Erythroblast (primary cell): ENCODE results near the gene LEPR.
"Not testable (repeated sequence)": the region's sequence is repeated elsewhere in the genome, so short reads cannot be mapped to it uniquely, and the experiment has no call there.

Source experiments
- DNase-seq, 2 experiments: peaks; one replicate each; lab custom pipeline; 2025; lab: John Stamatoyannopoulos, UW
- GATA1 ChIP-seq: IDR thresholded peaks from 2 replicates; pipeline ENCODE4 v1.6.1; 2011; ENCODE audit warnings: low read depth, mild to moderate bottlenecking, control low read depth, low read length, moderate library complexity
- POLR2A ChIP-seq: IDR thresholded peaks from 2 replicates; pipeline ENCODE4 v1.6.1; 2011; ENCODE audit warnings: mild to moderate bottlenecking, low read length

The LEPR gene, protein sequence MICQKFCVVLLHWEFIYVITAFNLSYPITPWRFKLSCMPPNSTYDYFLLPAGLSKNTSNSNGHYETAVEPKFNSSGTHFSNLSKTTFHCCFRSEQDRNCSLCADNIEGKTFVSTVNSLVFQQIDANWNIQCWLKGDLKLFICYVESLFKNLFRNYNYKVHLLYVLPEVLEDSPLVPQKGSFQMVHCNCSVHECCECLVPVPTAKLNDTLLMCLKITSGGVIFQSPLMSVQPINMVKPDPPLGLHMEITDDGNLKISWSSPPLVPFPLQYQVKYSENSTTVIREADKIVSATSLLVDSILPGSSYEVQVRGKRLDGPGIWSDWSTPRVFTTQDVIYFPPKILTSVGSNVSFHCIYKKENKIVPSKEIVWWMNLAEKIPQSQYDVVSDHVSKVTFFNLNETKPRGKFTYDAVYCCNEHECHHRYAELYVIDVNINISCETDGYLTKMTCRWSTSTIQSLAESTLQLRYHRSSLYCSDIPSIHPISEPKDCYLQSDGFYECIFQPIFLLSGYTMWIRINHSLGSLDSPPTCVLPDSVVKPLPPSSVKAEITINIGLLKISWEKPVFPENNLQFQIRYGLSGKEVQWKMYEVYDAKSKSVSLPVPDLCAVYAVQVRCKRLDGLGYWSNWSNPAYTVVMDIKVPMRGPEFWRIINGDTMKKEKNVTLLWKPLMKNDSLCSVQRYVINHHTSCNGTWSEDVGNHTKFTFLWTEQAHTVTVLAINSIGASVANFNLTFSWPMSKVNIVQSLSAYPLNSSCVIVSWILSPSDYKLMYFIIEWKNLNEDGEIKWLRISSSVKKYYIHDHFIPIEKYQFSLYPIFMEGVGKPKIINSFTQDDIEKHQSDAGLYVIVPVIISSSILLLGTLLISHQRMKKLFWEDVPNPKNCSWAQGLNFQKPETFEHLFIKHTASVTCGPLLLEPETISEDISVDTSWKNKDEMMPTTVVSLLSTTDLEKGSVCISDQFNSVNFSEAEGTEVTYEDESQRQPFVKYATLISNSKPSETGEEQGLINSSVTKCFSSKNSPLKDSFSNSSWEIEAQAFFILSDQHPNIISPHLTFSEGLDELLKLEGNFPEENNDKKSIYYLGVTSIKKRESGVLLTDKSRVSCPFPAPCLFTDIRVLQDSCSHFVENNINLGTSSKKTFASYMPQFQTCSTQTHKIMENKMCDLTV

DNA sequence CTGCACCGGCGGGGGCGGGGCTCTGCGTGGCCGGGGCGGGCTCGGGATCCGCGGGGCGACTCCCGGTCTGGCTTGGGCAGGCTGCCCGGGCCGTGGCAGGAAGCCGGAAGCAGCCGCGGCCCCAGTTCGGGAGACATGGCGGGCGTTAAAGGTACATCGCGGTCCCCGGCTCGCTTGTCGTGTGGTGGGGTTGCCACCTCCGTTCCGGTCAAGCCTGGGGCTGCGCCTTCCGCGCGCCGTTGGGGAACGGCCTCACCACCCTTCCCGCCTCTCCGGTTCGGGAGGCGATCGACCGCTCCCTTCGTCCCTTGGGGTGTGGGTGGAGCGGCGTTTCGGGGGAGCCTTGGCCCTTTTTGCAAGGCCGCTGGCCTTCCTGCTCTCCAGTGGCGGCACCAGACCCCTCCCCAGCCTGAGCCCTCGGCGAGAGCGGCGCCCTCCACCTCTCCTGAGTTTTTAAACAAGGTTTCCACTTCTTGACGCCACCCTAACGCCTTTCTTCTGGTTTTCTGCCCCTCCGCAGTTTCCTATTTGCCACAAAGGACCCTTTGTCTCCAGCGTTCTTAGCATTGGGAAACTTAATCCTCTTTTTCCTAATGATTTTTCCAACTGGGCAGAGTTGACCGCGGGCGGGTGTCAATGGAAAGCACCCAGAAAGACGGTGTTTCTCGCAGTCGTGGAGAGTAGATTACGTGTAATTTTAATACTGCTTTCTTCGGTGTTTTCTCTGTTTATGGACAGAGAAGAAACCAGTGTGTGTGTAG lies at the start of gene LEPR, which contains the start of gene LEPROT:
Gene LEPR, plus strand, starts transcription at position 79 of the 761 bp plus-strand sequence. CDS start 144,898 bp downstream, outside the sequence.
Gene LEPROT, plus strand, starts transcription at position 79 of the 761 bp plus-strand sequence. Its CDS starts 57 bp downstream, at position 136.
- TF ChIP-seq GATA1 (no peak), POLR2A (peak; percentile 83)

DNA sequence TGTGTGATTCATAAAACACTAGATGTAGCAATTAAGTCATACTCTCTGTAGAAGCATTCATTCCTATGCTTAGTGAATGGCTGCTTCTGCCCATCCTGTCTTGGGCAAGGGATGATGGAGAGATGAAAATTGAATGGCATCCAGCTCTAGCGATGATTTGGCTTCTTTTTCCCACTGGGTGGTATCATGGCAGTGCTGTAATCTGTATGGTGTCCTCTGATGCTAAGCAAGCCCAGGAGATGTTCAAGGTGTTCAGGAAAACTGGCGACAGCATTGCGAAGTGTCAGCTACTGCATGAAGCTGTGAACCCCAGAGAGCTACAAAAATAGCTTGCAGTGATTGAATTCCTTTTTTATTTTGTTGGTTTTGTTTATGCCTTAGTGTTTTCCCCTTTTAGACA lies 48.9 kb upstream of the LEPR start:
- TF ChIP-seq POLR2A (no peak), GATA1 (no peak)
- DNase-seq: no peak

More for the DNA sequence above, at the start of gene LEPR, which contains the start of gene LEPROT:
- no peak for DNase-seq

DNA sequence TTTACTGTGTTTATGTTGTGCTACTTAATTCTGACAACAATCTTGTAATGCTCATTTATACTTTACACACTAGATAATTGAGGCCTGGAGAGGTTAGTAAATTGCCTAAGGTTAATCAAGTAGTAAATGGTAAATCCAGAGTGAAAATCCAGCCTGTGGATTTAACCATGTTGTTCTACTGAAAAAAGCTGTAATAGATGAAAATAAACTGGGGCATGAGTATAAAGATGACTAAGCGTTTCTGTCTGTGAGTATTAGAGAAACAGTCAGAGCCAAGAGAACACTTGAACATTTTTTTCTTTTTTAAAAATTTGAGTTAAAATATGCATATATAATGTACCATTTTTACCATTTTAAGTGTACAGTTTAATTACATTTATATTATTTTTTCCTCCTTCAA lies 47.9 kb upstream of the LEPR start:
- no peak for TF ChIP-seq POLR2A
- no peak for TF ChIP-seq GATA1
- DNase-seq: peak; percentile 48 to 69

DNA sequence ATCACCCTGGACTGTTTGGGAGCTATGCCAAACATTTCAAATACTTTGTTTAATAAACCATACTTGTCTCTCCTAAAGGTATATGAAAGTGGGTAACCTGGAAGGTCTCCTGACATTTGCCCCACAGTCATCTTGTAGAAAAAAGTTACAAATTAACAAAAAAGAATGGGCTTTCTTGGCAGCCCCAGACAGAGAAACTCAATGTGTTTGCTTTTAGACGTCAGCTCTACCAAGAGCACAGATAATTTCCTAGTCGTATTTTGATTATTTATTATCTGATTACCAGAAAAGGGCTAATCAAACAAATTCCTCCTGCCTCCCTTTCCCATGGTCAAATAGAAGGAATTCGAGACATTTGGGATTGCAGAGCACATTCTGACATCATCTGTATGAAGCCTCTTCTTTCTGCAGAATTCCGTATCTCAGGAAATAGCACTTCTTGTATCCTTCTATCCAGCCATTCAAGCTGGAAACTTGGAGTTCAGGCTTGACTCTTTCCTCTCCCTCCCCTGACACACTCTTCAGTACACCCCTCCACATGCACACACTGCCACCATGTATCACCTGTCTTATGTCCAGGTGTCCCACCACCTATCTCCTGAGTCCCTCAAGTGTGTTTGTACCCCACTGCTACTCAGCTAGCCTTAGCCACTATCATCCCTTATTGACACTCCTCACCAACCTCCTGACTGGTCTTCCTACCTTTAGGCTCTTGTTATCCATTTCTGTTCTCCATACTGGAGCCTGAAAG lies 42.8 kb upstream of the LEPR start:
- DNase-seq: peak in 1 of 2 experiments; percentile 28
- TF ChIP-seq POLR2A (no peak), GATA1 (no peak)

DNA sequence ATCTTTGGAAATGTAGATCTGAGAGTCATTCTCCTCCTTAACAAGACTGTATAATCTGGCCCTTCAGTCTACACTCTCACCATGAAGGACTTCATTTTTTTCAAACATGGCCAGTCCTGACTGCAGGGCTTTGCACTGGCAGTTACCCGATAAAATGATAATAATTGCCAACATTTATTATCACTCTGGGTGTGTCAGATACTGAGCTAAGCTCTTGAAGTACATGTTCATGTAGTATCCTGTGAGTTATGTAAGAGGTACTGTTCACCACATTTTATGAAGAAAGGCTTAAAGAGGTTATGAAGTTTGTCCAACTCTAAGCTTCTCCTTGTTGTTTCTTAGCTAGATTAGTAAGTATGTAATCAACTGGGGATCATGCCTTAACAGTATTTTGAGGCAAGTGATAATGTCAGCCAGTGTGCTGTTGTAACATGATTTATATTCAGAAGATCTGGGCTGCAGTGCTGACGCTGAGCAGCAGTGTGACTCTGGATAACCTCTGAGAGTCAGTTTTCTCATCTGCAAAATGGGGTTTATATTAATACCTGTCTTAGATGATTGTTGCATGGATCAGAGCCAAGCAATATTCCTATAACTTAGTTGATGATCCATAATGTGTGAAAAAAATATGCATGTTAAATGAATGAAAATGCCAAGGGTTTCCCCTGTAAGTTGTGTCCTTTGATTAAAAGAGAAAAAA lies 42.1 kb upstream of the LEPR start:
- DNase-seq: peak; percentile 66 to 84
- no peak for TF ChIP-seq POLR2A
- no peak for TF ChIP-seq GATA1

DNA sequence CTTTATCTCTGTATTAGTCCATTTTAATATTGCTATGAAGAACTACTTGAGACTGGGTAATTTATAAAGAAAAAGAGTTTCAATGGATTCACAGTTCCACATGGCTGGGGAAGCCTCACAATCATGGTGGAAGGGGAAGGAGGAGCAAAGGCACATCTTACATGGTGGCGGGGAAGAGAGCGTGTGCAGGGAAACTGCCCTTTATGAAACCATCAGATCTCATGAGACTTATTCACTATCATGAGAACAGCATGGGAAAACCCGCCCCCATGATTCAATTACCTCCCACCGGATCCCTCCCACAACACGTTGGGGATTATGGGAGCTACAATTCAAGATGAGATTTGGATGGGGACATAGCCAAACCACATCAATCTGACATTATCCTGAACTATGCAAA lies 36.0 kb upstream of the LEPR start:
- not testable (repeated sequence) for DNase-seq

DNA sequence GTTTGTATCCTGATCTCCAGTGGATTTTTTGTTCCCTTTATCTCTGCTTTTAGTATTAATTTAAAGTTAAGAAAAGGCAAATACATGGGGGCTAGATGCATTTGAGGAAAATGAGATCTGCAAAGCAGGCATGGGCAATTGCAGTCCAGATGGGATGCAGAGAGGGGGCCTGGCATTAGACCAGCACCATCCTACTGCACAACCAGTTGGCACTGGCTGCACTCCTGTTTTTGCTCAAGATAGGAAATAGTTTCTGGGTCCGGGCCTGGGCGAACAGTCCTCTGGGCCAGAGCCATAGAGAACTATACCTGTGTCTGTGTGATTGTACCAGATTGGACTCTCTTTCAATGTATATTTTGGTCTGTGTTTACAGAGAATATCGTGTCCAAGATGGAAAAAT lies 34.0 kb upstream of the LEPR start:
- TF ChIP-seq GATA1 (no peak), POLR2A (no peak)
- DNase-seq: no peak

DNA sequence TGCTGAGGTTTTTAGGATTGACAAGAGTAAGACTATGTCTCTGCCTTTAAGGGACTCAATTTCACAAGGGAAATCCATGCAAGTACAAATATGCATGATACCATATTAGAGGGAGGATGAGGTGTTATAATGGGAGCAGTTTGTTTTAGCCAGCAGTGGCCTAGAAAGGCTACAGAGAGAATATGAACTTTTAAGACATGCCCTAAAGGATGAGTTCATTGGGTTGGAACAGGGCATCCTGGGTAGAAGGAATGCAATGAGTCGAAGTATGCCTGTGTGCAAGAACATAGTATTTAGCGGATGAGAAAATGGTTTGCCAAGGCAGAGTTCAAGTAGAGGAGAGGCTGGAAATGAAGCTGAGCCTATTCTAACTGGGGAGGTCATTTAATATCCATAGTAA lies 32.6 kb upstream of the LEPR start:
- no peak for DNase-seq
- TF ChIP-seq POLR2A (no peak), GATA1 (no peak)

DNA sequence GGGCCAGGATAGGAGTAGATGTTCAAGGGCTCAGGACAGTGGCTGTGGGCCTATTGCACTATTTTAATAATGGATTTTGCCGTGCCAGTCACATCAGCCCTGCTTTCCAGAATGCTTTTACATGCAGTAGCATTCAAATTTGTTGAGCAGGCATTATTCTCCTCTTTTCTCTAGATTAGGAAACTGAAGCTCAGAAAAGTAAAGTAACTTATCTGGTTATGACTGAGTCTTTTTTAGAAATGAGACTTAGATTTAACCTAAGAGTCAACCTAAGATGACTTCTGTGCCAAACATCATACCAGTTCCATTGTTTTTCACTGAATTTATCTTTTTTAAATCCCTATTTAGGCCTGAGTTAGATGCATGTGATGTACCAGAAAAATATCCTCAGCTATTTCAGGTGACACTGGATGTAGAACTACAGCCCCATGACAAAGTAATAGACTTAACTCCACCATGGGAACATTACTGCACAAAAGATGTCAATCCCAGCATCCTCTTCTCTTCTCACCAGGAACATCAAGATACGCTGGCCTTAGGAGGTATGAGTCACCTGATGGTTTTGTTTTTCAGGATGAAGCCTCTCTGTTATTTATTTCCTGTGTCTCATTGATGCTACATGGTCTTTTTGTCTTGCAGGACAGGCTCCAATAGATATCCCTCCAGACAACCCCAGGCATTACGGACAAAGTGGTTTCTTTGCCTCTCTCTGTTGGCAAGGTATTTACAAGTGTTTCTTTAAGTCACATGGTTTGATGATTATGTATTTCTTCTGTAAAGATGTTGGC lies 31.4 kb upstream of the LEPR start:
- no peak for DNase-seq
- TF ChIP-seq GATA1 (no peak), POLR2A (no peak)

DNA sequence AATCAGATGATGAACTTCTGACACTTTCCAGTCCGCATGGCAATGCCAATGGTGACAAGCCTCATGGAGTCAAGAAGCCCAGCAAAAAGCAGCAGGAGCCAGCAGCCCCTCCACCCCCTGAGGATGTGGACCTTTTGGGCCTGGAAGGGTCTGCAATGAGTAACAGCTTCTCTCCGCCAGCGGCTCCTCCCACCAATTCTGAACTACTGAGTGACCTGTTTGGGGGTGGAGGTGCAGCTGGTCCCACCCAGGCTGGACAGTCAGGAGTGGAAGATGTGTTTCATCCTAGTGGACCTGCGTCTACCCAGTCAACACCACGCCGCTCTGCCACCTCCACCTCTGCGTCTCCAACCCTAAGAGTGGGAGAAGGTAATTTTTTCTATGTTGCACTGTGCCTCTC lies 28.0 kb upstream of the LEPR start:
- DNase-seq: no peak
- TF ChIP-seq GATA1 (no peak), POLR2A (no peak)

DNA sequence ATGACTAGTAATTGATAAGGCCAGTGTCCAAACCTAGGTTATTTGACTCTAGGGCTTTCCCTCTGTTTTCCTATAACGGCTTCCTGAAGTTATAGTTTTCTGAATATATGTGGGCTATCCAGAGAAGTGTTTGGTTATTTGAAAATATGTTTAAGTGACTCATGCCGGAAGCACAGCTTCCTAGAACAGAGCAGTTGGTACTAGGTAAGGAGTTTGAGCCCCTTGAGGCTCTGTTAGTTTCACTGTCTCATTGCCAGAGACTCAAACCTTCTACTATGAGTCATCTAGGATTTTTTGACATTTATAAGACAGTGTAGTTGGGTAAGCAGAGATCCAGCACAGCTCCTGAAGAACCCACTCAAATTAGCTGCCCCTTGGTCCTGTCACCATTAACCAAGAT lies 27.1 kb upstream of the LEPR start:
- DNase-seq: no peak
- TF ChIP-seq GATA1 (no peak), POLR2A (no peak)

DNA sequence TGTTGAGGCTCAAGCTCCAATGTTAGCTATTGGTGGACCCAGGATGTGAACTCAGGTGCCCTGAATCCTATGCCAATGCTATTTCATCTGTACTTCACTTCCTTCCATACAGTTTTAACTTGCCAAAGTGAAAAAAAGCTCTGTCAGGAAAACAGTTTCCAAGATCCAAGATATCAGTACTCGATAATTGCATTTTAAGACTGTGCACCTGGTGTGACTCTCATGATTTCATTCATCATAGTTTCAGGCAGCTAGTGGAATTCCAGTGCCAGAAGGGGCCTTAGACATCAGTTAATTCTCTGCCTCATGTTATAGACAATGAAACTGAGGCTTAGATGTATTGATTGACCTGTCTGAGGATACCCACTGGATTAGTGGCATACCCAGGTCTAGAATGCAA lies 26.5 kb upstream of the LEPR start:
- DNase-seq: no peak
- TF ChIP-seq POLR2A (no peak), GATA1 (no peak)
